H1 (cell line): ENCODE measurements around the gene FUNDC1. TPM values are rescaled to one million over a fixed set of nuclear protein-coding genes. Genes with fewer than 3 reads are reported as not detected.

Source experiments
- CTCF ChIA-PET: fragments of 300-600 bp; sonication (Branson Sonifier 250); formaldehyde crosslinking; loops from one replicate; lab custom pipeline; 2021; ENCODE audit not compliant: partially characterized antibody; lab: Charles Lee
- POLR2A ChIA-PET: fragments of 300-600 bp; sonication (Branson Sonifier 250); formaldehyde crosslinking; loops from one replicate; lab custom pipeline; 2021; ENCODE audit warnings: inconsistent platforms; ENCODE audit not compliant: partially characterized antibody; lab: Charles Lee
- DNase-seq, 2 experiments: peaks; one replicate each; pipeline versions ENCODE4 v3.0.0 to v3.0.0-alpha.2; 2010 to 2022; ENCODE audit warnings: low spot score in 2 of 2, low read depth in 1 of 2, mixed read lengths in 1 of 2
- FAIRE-seq: peaks from 2 replicates; lab custom pipeline; 2011; peaks lifted over from hg19 to GRCh38; lab: Jason Lieb, UNC
- H2AFZ ChIP-seq: 2 replicates; pipeline ENCODE4 v1.8.1; 2012; ENCODE audit warnings: low read length, inconsistent platforms
- H2AK5ac ChIP-seq: 2 replicates; pipeline ENCODE4 v1.6.1; 2013; ENCODE audit warnings: low read depth, low read length
- H2BK120ac ChIP-seq: replicated peaks from 2 replicates; pipeline ENCODE3; 2013; ENCODE audit warnings: low read depth, low read length, inconsistent platforms
- H2BK12ac ChIP-seq: 2 replicates; pipeline ENCODE4 v1.6.1; 2013; ENCODE audit warnings: low read depth, low read length
- H2BK15ac ChIP-seq: 2 replicates; pipeline ENCODE4 v1.6.1; 2013; ENCODE audit warnings: low read length
- H2BK20ac ChIP-seq: 2 replicates; pipeline ENCODE4 v1.6.1; 2013; ENCODE audit warnings: low read length
- H2BK5ac ChIP-seq: 2 replicates; pipeline ENCODE4 v1.6.1; 2013; ENCODE audit warnings: low read depth, low read length
- H3K14ac ChIP-seq: 2 replicates; pipeline ENCODE4 v1.6.1; 2013; ENCODE audit warnings: inconsistent platforms; ENCODE audit not compliant: insufficient read length
- H3K18ac ChIP-seq: 2 replicates; pipeline ENCODE4 v1.6.1; 2013; ENCODE audit warnings: low read length; ENCODE audit errors: extremely low read depth
- H3K23ac ChIP-seq: 2 replicates; pipeline ENCODE4 v1.6.1; 2013; ENCODE audit warnings: inconsistent platforms; ENCODE audit not compliant: insufficient read length
- H3K23me2 ChIP-seq: 2 replicates; pipeline ENCODE4 v1.6.1; 2013; ENCODE audit warnings: low read depth, low read length
- H3K27ac ChIP-seq: 2 replicates; pipeline ENCODE4 v1.6.1; 2011; ENCODE audit warnings: low read depth, low read length, inconsistent platforms
- H3K27me3 ChIP-seq, 4 experiments: replicated peaks in 1 of 4; 1 replicate in 1 of 4; 2 replicates in 3 of 4; pipeline versions ENCODE4 v1.6.1 to v1.8.1; 2011 to 2013; ENCODE audit warnings: low read length in 3 of 4, mild to moderate bottlenecking in 3 of 4, inconsistent platforms in 2 of 4, mixed read lengths in 2 of 4, moderate library complexity in 1 of 4; ENCODE audit not compliant: control insufficient read depth in 3 of 4, insufficient read depth in 3 of 4; ENCODE audit errors: extremely low read depth in 1 of 4
- H3K36me3 ChIP-seq, 4 experiments: 2 replicates each; pipeline versions ENCODE4 v1.6.1 to v1.8.1; 2011 to 2013; ENCODE audit warnings: mild to moderate bottlenecking in 4 of 4, low read length in 3 of 4, moderate library complexity in 2 of 4, control low read depth in 1 of 4, inconsistent platforms in 1 of 4; ENCODE audit not compliant: insufficient read depth in 4 of 4, control insufficient read depth in 2 of 4
- H3K4ac ChIP-seq: replicated peaks from 2 replicates; pipeline ENCODE3; 2013; ENCODE audit warnings: low read length, low read depth, mixed read lengths, inconsistent platforms; ENCODE audit not compliant: insufficient read length
- H3K4me1 ChIP-seq, 4 experiments: replicated peaks in 1 of 4; 1 replicate in 1 of 4; 2 replicates in 3 of 4; pipeline versions ENCODE4 v1.6.1 to v1.8.1; 2011 to 2013; ENCODE audit warnings: low read length in 3 of 4, inconsistent platforms in 2 of 4, mixed read lengths in 1 of 4; ENCODE audit not compliant: insufficient read depth in 4 of 4, control insufficient read depth in 3 of 4
- H3K4me2 ChIP-seq, 2 experiments: 2 replicates each; pipeline versions ENCODE4 v1.6.1 to v1.8.1; 2011 to 2013; ENCODE audit warnings: low read depth in 2 of 2, low read length in 2 of 2, control low read depth in 1 of 2, inconsistent platforms in 1 of 2, mild to moderate bottlenecking in 1 of 2; ENCODE audit not compliant: insufficient read depth in 1 of 2
- H3K4me3 ChIP-seq, 4 experiments: fragments of 200-600, 300-600 bp in 1 of 4; sonication (generic), shearing (Covaris generic), sonication (Bioruptor Twin) in 1 of 4; 2 replicates each; pipeline versions ENCODE4 v1.5.1 to v1.8.1; 2011 to 2016; ENCODE audit warnings: low read length in 4 of 4, low read depth in 3 of 4, control low read depth in 2 of 4, inconsistent platforms in 2 of 4, mild to moderate bottlenecking in 2 of 4, mixed read lengths in 1 of 4, moderate library complexity in 1 of 4; ENCODE audit not compliant: insufficient read depth in 2 of 4; ENCODE audit errors: extremely low read depth in 1 of 4
- H3K56ac ChIP-seq: replicated peaks from 2 replicates; pipeline ENCODE3; 2013; ENCODE audit warnings: low read depth, mild to moderate bottlenecking, mixed read lengths, low read length, inconsistent platforms; ENCODE audit not compliant: insufficient read length
- H3K79me1 ChIP-seq: 2 replicates; pipeline ENCODE4 v1.6.1; 2013; ENCODE audit warnings: low read depth, low read length, control low read depth
- H3K79me2 ChIP-seq, 2 experiments: 2 replicates each; pipeline versions ENCODE4 v1.6.1 to v1.8.1; 2012 to 2013; ENCODE audit warnings: low read length in 2 of 2, mild to moderate bottlenecking in 2 of 2, inconsistent platforms in 1 of 2; ENCODE audit not compliant: insufficient read depth in 2 of 2, control insufficient read depth in 1 of 2
- H3K9ac ChIP-seq, 4 experiments: replicated peaks in 1 of 4; 1 replicate in 1 of 4; 2 replicates in 3 of 4; pipeline versions ENCODE4 v1.6.1 to v1.8.1; 2011 to 2013; ENCODE audit warnings: low read depth in 3 of 4, low read length in 3 of 4, control low read depth in 2 of 4, mild to moderate bottlenecking in 2 of 4, moderate library complexity in 2 of 4, inconsistent platforms in 1 of 4; ENCODE audit errors: extremely low read depth in 1 of 4
- H3K9me3 ChIP-seq, 2 experiments: 2 replicates each; pipeline versions ENCODE4 v1.6.1 to v1.8.1; 2012 to 2013; ENCODE audit warnings: mild to moderate bottlenecking in 2 of 2, moderate library complexity in 2 of 2, control low read depth in 1 of 2, inconsistent platforms in 1 of 2, low read depth in 1 of 2, low read length in 1 of 2, mixed read lengths in 1 of 2; ENCODE audit not compliant: insufficient read depth in 2 of 2
- H4K20me1 ChIP-seq, 2 experiments: replicated peaks in 1 of 2; 2 replicates each; pipeline versions ENCODE3 to v1.8.1; 2011 to 2013; ENCODE audit warnings: inconsistent platforms in 2 of 2, low read length in 2 of 2, mild to moderate bottlenecking in 1 of 2; ENCODE audit not compliant: insufficient read depth in 2 of 2, control insufficient read depth in 1 of 2
- H4K5ac ChIP-seq: 2 replicates; pipeline ENCODE4 v1.6.1; 2013; ENCODE audit warnings: low read length, low read depth, mixed read lengths, inconsistent platforms; ENCODE audit not compliant: insufficient read length
- H4K8ac ChIP-seq: 2 replicates; pipeline ENCODE4 v1.8.0; 2013; ENCODE audit warnings: mild to moderate bottlenecking, moderate library complexity, low read length, inconsistent platforms; ENCODE audit not compliant: insufficient read depth; ENCODE audit errors: extremely low read depth
- H4K91ac ChIP-seq: replicated peaks from 2 replicates; pipeline ENCODE3; 2013; ENCODE audit warnings: low read length, mixed read lengths, inconsistent platforms; ENCODE audit not compliant: insufficient read length
- BACH1 ChIP-seq: IDR thresholded peaks from 2 replicates; pipeline ENCODE4 v1.6.1; 2012; ENCODE audit warnings: low read length, improper control_type of control experiment
- BRCA1 ChIP-seq: IDR thresholded peaks from 2 replicates; pipeline ENCODE4 v1.6.1; 2012; ENCODE audit warnings: low read depth, low read length, improper control_type of control experiment
- CBX8 ChIP-seq: fragments of 300-800, 300-1000 bp; sonication (generic); IDR thresholded peaks from 2 replicates; pipeline ENCODE4 v1.7.1; 2016; ENCODE audit warnings: low read depth, low read length, borderline replicate concordance
- HDAC6 ChIP-seq: IDR thresholded peaks from one replicate; pipeline ENCODE4 v1.7.1; 2012; ENCODE audit warnings: low read depth, mild to moderate bottlenecking, inconsistent platforms, low read length, moderate library complexity
- KDM4A ChIP-seq: IDR thresholded peaks from one replicate; pipeline ENCODE4 v1.7.1; 2012; ENCODE audit warnings: low read depth, mild to moderate bottlenecking, moderate library complexity, low read length, inconsistent platforms; ENCODE audit not compliant: severe bottlenecking
- NANOG ChIP-seq: IDR thresholded peaks from 2 replicates; pipeline ENCODE4 v1.6.1; 2011; ENCODE audit warnings: low read length, low read depth, mild to moderate bottlenecking, inconsistent platforms; ENCODE audit not compliant: insufficient read depth, poor library complexity, severe bottlenecking
- RXRA ChIP-seq: IDR thresholded peaks from 2 replicates; pipeline ENCODE4 v1.6.1; 2011; ENCODE audit warnings: low read depth, mild to moderate bottlenecking, low read length, moderate library complexity; ENCODE audit not compliant: insufficient read depth
- WGBS, 2 experiments: shearing (Covaris generic) in 1 of 2; methylation state at CpG; one replicate each; pipeline versions ENCODE4 v1.1.6 to v1.1.7; 2013 to 2015; ENCODE audit warnings: low lambda C conversion rate in 2 of 2, mixed read lengths in 2 of 2, inconsistent platforms in 1 of 2, low coverage in 1 of 2, missing lambda C conversion rate in 1 of 2; ENCODE audit not compliant: insufficient replicate concordance in 2 of 2, insufficient coverage in 1 of 2, insufficient read length in 1 of 2; ENCODE audit errors: extremely low coverage in 1 of 2, missing lambda C conversion rate in 1 of 2; 5-methylcytosine and 5-hydroxymethylcytosine counted together
- polyA plus RNA-seq, 7 experiments: library from polyadenylated mRNA; depleted of rRNA in 3 of 7; stranded (reverse) in 5 of 7; unstranded in 2 of 7; fragments of >200 nt in 5 of 7; fragments of 200-250 nt in 2 of 7; gene quantifications; 1 replicate in 5 of 7; 2 replicates in 1 of 7; 4 replicates in 1 of 7; pipeline versions ENCODE4 v1.2.1 to v1.2.3, GENCODE V29; 2011 to 2013; ENCODE audit warnings: missing spikeins in 2 of 7, mixed read lengths in 2 of 7
- total RNA-seq: library from RNA; stranded (reverse); fragmentation: NEBNext Ultra II Directional; extraction: Animal tissue kit (Norgen Biotek cat#: 25700); gene quantifications from 2 replicates; pipeline ENCODE4 v1.2.1, GENCODE V29; 2021
- TF ChIP-seq, protein P1 (sequence below): IDR thresholded peaks from 2 replicates; pipeline ENCODE4 v1.6.1; 2012; ENCODE audit warnings: inconsistent platforms

The FUNDC1 gene
- total and polyA plus RNA-seq, 2 of the 8 experiments (the other 6 are each of a cell fraction or from before 2014, with no cell fraction given): 13.7 to 24.1 TPM

DNA sequence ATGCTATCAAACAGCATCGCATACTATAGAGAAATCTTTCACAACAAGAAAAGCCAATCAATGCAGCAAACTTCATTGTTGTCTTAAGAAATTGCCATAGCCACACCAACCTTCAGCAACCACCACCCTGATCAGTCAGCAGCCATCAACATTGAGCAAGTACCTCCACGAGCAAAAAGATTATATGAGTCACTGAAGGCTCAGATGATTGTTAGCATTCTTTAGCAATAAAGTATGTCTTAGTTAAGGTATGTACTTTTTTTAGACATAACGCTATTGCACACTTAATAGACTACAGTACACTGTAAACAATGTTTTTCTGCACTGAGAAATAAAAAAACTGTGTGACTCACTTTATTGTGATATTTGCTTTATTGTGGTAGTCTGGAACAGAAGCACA is 37.8 kb upstream of the FUNDC1 start:
- no peak overlapping the region for H2BK120ac ChIP-seq
- H3K4me3 ChIP-seq: no peak overlapping the region
- H3K9me3 ChIP-seq: peaks cover 0 to 6% of the 10 kb centered on the region in 2 experiments; a peak in 1 of 4 replicates
- H3K27me3 ChIP-seq: no peaks in the 10 kb centered on the region
- no peaks in the 10 kb centered on the region for H3K4me1 ChIP-seq
- no peak overlapping the region for H3K4ac ChIP-seq
- H3K56ac ChIP-seq: no peak overlapping the region
- no peaks in the 10 kb centered on the region for H4K20me1 ChIP-seq
- no peak overlapping the region for H2BK20ac ChIP-seq
- no peak overlapping the region for H3K14ac ChIP-seq
- no peak overlapping the region for H2BK12ac ChIP-seq
- H4K8ac ChIP-seq: no peak overlapping the region
- 100% methylated on average over 3 of the region's 3 CpGs; no CpG with 5 or more reads in 1 of the 2 experiments for WGBS, 2 experiments
- H3K23ac ChIP-seq: no peak overlapping the region
- no peak overlapping the region for H3K9ac ChIP-seq
- no peak overlapping the region for H3K18ac ChIP-seq
- no peak overlapping the region for H2AFZ ChIP-seq
- no peaks in the 10 kb centered on the region for H3K36me3 ChIP-seq
- H3K23me2 ChIP-seq: no peaks in the 10 kb centered on the region
- H3K27ac ChIP-seq: no peak overlapping the region
- H2BK5ac ChIP-seq: no peak overlapping the region
- H3K4me2 ChIP-seq: no peak overlapping the region
- FAIRE-seq (no peak), DNase-seq (no peak)
- ChIA-PET CTCF (no interaction called here), POLR2A (no interaction called here)
- no peak overlapping the region for H2BK15ac ChIP-seq
- H2AK5ac ChIP-seq: no peak overlapping the region
- no peak overlapping the region for H4K5ac ChIP-seq
- H4K91ac ChIP-seq: no peak overlapping the region
- H3K79me1 ChIP-seq: no peaks in the 10 kb centered on the region
- TF ChIP-seq HDAC6 (no peak), BACH1 (no peak), NANOG (no peak), CBX8 (no peak), KDM4A (no peak), RXRA (no peak), BRCA1 (no peak)
- TF ChIP-seq, protein P1, sequence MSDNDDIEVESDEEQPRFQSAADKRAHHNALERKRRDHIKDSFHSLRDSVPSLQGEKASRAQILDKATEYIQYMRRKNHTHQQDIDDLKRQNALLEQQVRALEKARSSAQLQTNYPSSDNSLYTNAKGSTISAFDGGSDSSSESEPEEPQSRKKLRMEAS: no peak
- no peaks in the 10 kb centered on the region for H3K79me2 ChIP-seq
